GM20000 (cell line): ENCODE measurements around the gene TMEM255B.

ENCODE experiments used
- DNase-seq: peaks from one replicate; pipeline ENCODE4 v3.0.0; 2012; ENCODE audit warnings: low spot score
- CTCF ChIP-seq: IDR thresholded peaks from 2 replicates; pipeline ENCODE4 v1.5.1; 2012; ENCODE audit warnings: mild to moderate bottlenecking, control low read depth; ENCODE audit errors: extremely low read depth, missing control alignments

Gene TMEM255B

GRCh38 chr13:113805431-113806103 is 46.5 kb downstream of the TMEM255B start:
- TF ChIP-seq CTCF, result no peak
- DNase-seq, result no peak

DNA sequence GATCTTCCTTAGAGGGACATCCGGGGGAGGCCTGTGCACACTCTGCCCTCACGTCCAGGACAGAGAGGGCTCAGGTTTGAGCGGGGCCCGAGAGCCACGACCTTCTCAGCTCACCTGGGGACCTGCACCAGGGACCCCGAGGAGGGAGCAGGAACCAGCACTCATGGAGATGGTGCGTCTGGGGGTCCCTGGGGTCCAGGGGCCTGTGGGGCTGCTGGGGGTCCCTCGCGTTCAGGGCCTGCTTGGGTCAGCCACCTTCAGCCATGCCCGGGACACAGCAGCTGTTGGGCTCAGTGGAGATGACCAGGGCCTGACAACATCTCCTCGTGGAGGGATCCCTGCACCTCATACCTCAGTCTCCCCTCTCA is 47.1 kb downstream of the TMEM255B start:
- no peak for TF ChIP-seq CTCF
- DNase-seq, result no peak

DNA sequence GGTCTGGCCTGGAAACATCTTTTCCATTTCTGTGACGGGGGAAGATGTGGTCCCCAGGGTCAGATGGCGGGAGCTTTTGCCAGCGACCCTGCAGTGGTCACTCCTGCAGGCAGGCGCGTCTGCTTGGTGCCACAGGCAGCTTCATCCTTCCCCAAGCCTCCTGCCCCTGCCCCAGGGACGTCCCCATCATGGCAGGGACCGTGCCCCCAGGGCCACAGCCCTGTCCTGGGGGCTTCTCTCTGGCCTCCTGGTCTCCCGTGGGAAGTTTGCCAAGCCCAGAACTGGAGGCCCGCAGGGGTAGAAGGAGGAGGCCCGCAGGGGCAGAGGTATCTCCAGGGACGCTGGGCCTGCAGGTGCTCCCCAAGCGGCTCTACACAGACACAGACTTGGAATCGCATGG is 47.5 kb downstream of the TMEM255B start:
- no peak for TF ChIP-seq CTCF

GRCh38 chr13:113808058-113808834 is 49.2 kb downstream of the TMEM255B start:
- no peak for TF ChIP-seq CTCF

More for the DNA sequence above, 47.5 kb downstream of the TMEM255B start:
- no peak for DNase-seq

DNA sequence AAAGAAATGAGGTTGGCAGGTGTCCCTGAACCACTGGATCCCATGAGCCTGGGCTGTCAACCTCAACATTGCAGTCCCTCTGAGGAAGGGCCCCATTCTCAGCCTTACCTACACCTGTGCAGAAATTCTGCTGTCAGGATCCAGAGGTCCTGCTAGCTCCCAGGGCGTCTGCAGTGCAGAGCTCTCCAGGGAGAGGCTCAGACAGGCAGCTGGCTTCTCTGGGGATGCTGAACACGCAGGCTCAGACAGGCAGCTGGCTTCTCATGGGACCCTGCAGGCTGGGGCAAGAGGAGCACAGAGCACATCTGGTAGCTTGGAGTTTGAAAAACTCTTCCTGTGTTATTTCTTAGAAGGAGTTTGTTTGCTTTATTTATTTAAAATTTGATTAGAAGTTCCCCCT is 50.9 kb downstream of the TMEM255B start:
- no peak for DNase-seq

More at GRCh38 chr13:113808058-113808834, 49.2 kb downstream of the TMEM255B start:
- DNase-seq, result no peak

GRCh38 chr13:113810640-113811039 is 51.6 kb downstream of the TMEM255B start:
- no peak for DNase-seq
- no peak for TF ChIP-seq CTCF

More for the DNA sequence above, 50.9 kb downstream of the TMEM255B start:
- no peak for TF ChIP-seq CTCF
